Measurements from ENCODE around the gene SLC43A2.

DNA sequence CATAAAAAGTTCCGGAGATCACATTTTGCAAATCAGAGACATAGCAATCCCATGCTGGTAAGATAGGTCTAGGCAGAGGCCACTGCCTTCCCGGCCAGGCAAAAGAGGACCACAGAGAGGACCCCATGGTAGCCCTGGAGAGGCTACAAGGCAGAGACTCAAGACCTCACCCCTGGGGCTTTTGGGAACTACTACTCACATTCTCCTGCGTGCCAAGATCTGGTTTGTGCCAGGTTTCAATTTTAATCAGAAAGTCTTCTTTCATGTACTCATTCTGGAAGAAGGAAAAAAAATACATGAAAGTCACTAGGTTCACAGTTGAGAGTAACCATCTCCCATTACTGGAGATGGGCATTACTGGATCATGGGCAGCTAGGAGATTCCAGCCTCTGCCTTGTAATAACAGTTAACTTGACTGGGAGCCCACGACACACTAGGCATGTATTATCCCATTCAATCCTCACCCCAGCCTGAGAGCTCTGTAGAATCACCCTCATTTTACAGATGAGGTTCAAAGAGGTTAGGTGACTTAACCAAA is 87.2 kb downstream of the SLC43A2 start:
- TF ChIP-seq, protein P1, sequence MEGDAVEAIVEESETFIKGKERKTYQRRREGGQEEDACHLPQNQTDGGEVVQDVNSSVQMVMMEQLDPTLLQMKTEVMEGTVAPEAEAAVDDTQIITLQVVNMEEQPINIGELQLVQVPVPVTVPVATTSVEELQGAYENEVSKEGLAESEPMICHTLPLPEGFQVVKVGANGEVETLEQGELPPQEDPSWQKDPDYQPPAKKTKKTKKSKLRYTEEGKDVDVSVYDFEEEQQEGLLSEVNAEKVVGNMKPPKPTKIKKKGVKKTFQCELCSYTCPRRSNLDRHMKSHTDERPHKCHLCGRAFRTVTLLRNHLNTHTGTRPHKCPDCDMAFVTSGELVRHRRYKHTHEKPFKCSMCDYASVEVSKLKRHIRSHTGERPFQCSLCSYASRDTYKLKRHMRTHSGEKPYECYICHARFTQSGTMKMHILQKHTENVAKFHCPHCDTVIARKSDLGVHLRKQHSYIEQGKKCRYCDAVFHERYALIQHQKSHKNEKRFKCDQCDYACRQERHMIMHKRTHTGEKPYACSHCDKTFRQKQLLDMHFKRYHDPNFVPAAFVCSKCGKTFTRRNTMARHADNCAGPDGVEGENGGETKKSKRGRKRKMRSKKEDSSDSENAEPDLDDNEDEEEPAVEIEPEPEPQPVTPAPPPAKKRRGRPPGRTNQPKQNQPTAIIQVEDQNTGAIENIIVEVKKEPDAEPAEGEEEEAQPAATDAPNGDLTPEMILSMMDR (IDR thresholded peaks at IDR 0.05 in 8 of 11, conservative IDR thresholded peaks at IDR 0.05 in 3 of 11) = no peak
- TF ChIP-seq POLR2A (IDR thresholded peaks at IDR 0.05) (no peak), POLR2AphosphoS5 (IDR thresholded peaks at IDR 0.05) (no peak)

All from spleen (tissue), 7 donors.